ENCODE results near the gene TMEM119.
"Not testable (repeated sequence)": the region's sequence is repeated elsewhere in the genome, so short reads cannot be mapped to it uniquely, and the experiment has no call there.

GRCh38 chr12:108574276-108574675 is 23.6 kb downstream of the TMEM119 start:
- not testable (repeated sequence) for TF ChIP-seq NFIC (IDR thresholded peaks at IDR 0.05; ENCODE audit: borderline replicate concordance); POLR2AphosphoS5 (IDR thresholded peaks at IDR 0.05; ENCODE audit: low read depth, low read length); EP300 (IDR thresholded peaks at IDR 0.05; ENCODE audit: borderline replicate concordance in 1 of 2, low read depth in 1 of 2, low read length in 1 of 2); IRF3 (IDR thresholded peaks at IDR 0.05; ENCODE audit: low read depth, low read length); FOXM1 (IDR thresholded peaks at IDR 0.05; ENCODE audit: low read depth); USF1 (IDR thresholded peaks at IDR 0.05; ENCODE audit: borderline replicate concordance, low read depth); GABPA (IDR thresholded peaks at IDR 0.05; ENCODE audit: low read depth); SIN3A (IDR thresholded peaks at IDR 0.05; ENCODE audit: borderline replicate concordance, low read depth, low read length); YY1 (IDR thresholded peaks at IDR 0.05; ENCODE audit: low read depth); SMC3 (IDR thresholded peaks at IDR 0.05; ENCODE audit: low read depth, low read length); MEF2A (IDR thresholded peaks at IDR 0.05; ENCODE audit: borderline replicate concordance, low read depth); EZH2phosphoT487 (IDR thresholded peaks at IDR 0.05; ENCODE audit: borderline replicate concordance, low read depth); NRF1 (IDR thresholded peaks at IDR 0.05; ENCODE audit: low read depth, low read length)
- TF ChIP-seq, protein P1, sequence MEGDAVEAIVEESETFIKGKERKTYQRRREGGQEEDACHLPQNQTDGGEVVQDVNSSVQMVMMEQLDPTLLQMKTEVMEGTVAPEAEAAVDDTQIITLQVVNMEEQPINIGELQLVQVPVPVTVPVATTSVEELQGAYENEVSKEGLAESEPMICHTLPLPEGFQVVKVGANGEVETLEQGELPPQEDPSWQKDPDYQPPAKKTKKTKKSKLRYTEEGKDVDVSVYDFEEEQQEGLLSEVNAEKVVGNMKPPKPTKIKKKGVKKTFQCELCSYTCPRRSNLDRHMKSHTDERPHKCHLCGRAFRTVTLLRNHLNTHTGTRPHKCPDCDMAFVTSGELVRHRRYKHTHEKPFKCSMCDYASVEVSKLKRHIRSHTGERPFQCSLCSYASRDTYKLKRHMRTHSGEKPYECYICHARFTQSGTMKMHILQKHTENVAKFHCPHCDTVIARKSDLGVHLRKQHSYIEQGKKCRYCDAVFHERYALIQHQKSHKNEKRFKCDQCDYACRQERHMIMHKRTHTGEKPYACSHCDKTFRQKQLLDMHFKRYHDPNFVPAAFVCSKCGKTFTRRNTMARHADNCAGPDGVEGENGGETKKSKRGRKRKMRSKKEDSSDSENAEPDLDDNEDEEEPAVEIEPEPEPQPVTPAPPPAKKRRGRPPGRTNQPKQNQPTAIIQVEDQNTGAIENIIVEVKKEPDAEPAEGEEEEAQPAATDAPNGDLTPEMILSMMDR (IDR thresholded peaks at IDR 0.05) = not testable (repeated sequence)
